Fibroblast of lung (primary cell): Measurements from ENCODE around the gene TMEM140.

Experiments
- EZH2 ChIP-seq: IDR thresholded peaks from 2 replicates; pipeline ENCODE4 v1.5.1; 2012; ENCODE audit warnings: low read length, control low read depth, mild to moderate bottlenecking; ENCODE audit errors: missing control alignments
- TF ChIP-seq, protein P1 (sequence below), 2 donors: IDR thresholded peaks in 1 of 2; conservative IDR thresholded peaks in 1 of 2; 1 replicate in 1 of 2; 2 replicates in 1 of 2; pipeline ENCODE4 v1.5.1; 2011 to 2012; ENCODE audit warnings: low read length in 2 of 2, control low read depth in 1 of 2, inconsistent platforms in 1 of 2, low read depth in 1 of 2, mild to moderate bottlenecking in 1 of 2

GRCh38 chr7:135178364-135178763 lies 30.5 kb downstream of the TMEM140 start:
- TF ChIP-seq, protein P1, sequence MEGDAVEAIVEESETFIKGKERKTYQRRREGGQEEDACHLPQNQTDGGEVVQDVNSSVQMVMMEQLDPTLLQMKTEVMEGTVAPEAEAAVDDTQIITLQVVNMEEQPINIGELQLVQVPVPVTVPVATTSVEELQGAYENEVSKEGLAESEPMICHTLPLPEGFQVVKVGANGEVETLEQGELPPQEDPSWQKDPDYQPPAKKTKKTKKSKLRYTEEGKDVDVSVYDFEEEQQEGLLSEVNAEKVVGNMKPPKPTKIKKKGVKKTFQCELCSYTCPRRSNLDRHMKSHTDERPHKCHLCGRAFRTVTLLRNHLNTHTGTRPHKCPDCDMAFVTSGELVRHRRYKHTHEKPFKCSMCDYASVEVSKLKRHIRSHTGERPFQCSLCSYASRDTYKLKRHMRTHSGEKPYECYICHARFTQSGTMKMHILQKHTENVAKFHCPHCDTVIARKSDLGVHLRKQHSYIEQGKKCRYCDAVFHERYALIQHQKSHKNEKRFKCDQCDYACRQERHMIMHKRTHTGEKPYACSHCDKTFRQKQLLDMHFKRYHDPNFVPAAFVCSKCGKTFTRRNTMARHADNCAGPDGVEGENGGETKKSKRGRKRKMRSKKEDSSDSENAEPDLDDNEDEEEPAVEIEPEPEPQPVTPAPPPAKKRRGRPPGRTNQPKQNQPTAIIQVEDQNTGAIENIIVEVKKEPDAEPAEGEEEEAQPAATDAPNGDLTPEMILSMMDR (conservative IDR thresholded peaks at IDR 0.05 in 1 of 2, IDR thresholded peaks at IDR 0.05 in 1 of 2; ENCODE audit: low read depth in 1 of 2, low read length in 2 of 2) = no peak
- TF ChIP-seq EZH2 = no peak
